ENCODE data around the gene ZNF821. TPM values are rescaled to one million over a fixed set of nuclear protein-coding genes. Genes with fewer than 3 reads are reported as not detected.

ZNF821 gene
- total and polyA plus RNA-seq, 10 of the 15 experiments (the other 5 are each of a cell fraction or from before 2014, with no cell fraction given), result 0.82 to 9.9 (median 6.8) TPM

- peak; percentile 39; the same call in 1 of the 2 replicates for TF ChIP-seq RB1 (IDR thresholded peaks at IDR 0.05; ENCODE audit: borderline replicate concordance)
- no peak for TF ChIP-seq RCOR1 (conservative IDR thresholded peaks at IDR 0.05; ENCODE audit: low read depth, low read length)
- TF ChIP-seq RFX5 (IDR thresholded peaks at IDR 0.05; ENCODE audit: low read depth, low read length), result no peak
- no peak for TF ChIP-seq CHD1 (IDR thresholded peaks at IDR 0.05; ENCODE audit: low read depth, low read length)
- TF ChIP-seq ASH2L (IDR thresholded peaks at IDR 0.05; ENCODE audit: borderline replicate concordance, low read depth), result peak; percentile 64
- no peak for TF ChIP-seq MEF2B (IDR thresholded peaks at IDR 0.05; ENCODE audit: partially characterized antibody, poor library complexity, severe bottlenecking)
- TF ChIP-seq, protein P1, sequence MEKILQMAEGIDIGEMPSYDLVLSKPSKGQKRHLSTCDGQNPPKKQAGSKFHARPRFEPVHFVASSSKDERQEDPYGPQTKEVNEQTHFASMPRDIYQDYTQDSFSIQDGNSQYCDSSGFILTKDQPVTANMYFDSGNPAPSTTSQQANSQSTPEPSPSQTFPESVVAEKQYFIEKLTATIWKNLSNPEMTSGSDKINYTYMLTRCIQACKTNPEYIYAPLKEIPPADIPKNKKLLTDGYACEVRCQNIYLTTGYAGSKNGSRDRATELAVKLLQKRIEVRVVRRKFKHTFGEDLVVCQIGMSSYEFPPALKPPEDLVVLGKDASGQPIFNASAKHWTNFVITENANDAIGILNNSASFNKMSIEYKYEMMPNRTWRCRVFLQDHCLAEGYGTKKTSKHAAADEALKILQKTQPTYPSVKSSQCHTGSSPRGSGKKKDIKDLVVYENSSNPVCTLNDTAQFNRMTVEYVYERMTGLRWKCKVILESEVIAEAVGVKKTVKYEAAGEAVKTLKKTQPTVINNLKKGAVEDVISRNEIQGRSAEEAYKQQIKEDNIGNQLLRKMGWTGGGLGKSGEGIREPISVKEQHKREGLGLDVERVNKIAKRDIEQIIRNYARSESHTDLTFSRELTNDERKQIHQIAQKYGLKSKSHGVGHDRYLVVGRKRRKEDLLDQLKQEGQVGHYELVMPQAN (conservative IDR thresholded peaks at IDR 0.05), result peak; percentile 55; the same call in 1 of the 2 replicates
These were observed at the start of gene ZNF821 (continued) for GRCh38 chr16:71883849-71884638.

DNA sequence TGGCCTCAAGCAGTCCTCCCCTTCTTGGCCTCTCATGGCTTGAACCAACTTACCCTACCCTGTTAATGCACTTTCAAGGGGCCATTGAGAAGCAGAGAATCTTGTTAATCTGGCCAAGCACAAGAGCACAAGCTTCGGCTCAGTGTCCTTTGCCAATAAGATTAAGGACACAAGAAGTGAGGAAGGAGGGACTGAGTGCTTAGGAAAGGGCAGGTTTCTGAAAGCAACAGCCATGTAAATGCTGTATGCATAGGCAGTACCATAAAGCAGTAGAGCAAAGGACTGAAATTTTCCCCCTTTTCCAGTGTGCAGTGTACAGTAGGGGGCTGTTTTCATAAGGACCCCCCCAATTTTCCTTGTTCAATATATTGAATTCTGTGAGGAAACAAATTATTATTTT, 49.0 kb upstream of the ZNF821 start:
- Histone ChIP-seq H3K9me3 (replicated peaks; ENCODE audit: control insufficient read depth, insufficient read depth, low read length) (no peaks in the 10 kb centered on the region; the same call in 2 of the 3 replicates), H3K36me3 (ENCODE audit: control insufficient read depth in 2 of 2, insufficient read depth in 2 of 2, low read length in 1 of 2) (peaks cover 7 to 26% of the 10 kb centered on the region in 2 experiments), H2AFZ (ENCODE audit: control insufficient read depth, low read depth, low read length) (no peak overlapping the region), H3K79me2 (ENCODE audit: control insufficient read depth, insufficient read depth, low read length) (no peaks in the 10 kb centered on the region; the same call in 1 of the 2 replicates), H3K4me2 (ENCODE audit: control insufficient read depth, insufficient read depth) (no peak overlapping the region), H3K27me3 (replicated peaks in 1 of 2; ENCODE audit: control insufficient read depth in 2 of 2, insufficient read depth in 2 of 2, low read length in 1 of 2) (no peaks in the 10 kb centered on the region), H3K27ac (ENCODE audit: control insufficient read depth, insufficient read depth) (no peak overlapping the region), H3K4me1 (ENCODE audit: control insufficient read depth, insufficient read depth, low read length) (no peaks in the 10 kb centered on the region), H3K4me3 (no peak overlapping the region), H4K20me1 (ENCODE audit: control insufficient read depth, insufficient read depth) (no peaks in the 10 kb centered on the region; the same call in 1 of the 2 replicates), H3K9ac (ENCODE audit: control insufficient read depth, insufficient read depth, low read length) (no peak overlapping the region)
- SMC1A ChIA-PET (ENCODE audit: uncharacterized antibody, unreplicated experiment), result interaction anchor here (1.4 kb wide), 1 partner anchor 11 kb away, joined by 3 read pairs; no protein-coding TSS in a partner anchor
- DNase-seq (ENCODE audit: low read depth, low spot score) (no peak), ATAC-seq (no peak), FAIRE-seq (no peak)
- POLR2A ChIA-PET, result interaction anchor here (0.6 kb wide), 1 partner anchor 36 kb away, joined by 7 read pairs; no protein-coding TSS in a partner anchor
- in situ Hi-C loops (cut with MboI) (no loop called here), intact Hi-C loops (cut with micrococcal nuclease; ENCODE audit: unreplicated experiment) (no loop called here)
- WGBS (ENCODE audit: insufficient coverage, insufficient replicate concordance, low lambda C conversion rate, missing lambda C conversion rate), result 96% methylated on average over 1 of the region's 1 CpG
- BruUV-seq (replicated peaks), result no TSS peak
- CTCF ChIA-PET, result no interaction called here
- RAD21 ChIA-PET (ENCODE audit: unreplicated experiment), result no interaction called here
- no peak for TF ChIP-seq TCF7 (IDR thresholded peaks at IDR 0.05; ENCODE audit: borderline replicate concordance)
- TF ChIP-seq NFXL1 (IDR thresholded peaks at IDR 0.05; ENCODE audit: borderline replicate concordance), result no peak
- TF ChIP-seq RAD21 (IDR thresholded peaks at IDR 0.05; ENCODE audit: insufficient read depth, low read depth, low read length), result no peak
- TF ChIP-seq, protein P2, sequence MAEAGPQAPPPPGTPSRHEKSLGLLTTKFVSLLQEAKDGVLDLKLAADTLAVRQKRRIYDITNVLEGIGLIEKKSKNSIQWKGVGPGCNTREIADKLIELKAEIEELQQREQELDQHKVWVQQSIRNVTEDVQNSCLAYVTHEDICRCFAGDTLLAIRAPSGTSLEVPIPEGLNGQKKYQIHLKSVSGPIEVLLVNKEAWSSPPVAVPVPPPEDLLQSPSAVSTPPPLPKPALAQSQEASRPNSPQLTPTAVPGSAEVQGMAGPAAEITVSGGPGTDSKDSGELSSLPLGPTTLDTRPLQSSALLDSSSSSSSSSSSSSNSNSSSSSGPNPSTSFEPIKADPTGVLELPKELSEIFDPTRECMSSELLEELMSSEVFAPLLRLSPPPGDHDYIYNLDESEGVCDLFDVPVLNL (IDR thresholded peaks at IDR 0.05; ENCODE audit: low read depth, low read length), result no peak
- TF ChIP-seq MTA3 (IDR thresholded peaks at IDR 0.05; ENCODE audit: borderline replicate concordance, low read length), result no peak
- TF ChIP-seq RAD51 (IDR thresholded peaks at IDR 0.05), result no peak
- no peak for TF ChIP-seq CREM (IDR thresholded peaks at IDR 0.05; ENCODE audit: low read depth)
- TF ChIP-seq TAF1 (IDR thresholded peaks at IDR 0.05; ENCODE audit: borderline replicate concordance, low read depth, low read length), result no peak
- TF ChIP-seq ATF2 (IDR thresholded peaks at IDR 0.05; ENCODE audit: low read length), result no peak
- TF ChIP-seq SMC3 (IDR thresholded peaks at IDR 0.05; ENCODE audit: borderline replicate concordance, low read length), result no peak
- no peak for TF ChIP-seq ETV6 (conservative IDR thresholded peaks at IDR 0.05 in 1 of 2, IDR thresholded peaks at IDR 0.05 in 1 of 2; ENCODE audit: borderline replicate concordance in 1 of 2, low read depth in 1 of 2)
- no peak for TF ChIP-seq MEF2A (IDR thresholded peaks at IDR 0.05; ENCODE audit: insufficient read depth, low read depth, low read length)

All from GM12878 (cell line).